ENCODE measurements around the gene SLAMF8.

- no peak for TF ChIP-seq POLR2A (IDR thresholded peaks at IDR 0.05; ENCODE audit: extremely low read depth, insufficient read length)
- no peak for TF ChIP-seq CTCF (IDR thresholded peaks at IDR 0.05; ENCODE audit: low read depth, low read length)
- no peak for TF ChIP-seq MYC (IDR thresholded peaks at IDR 0.05; ENCODE audit: low read depth, low read length)
Observed at GRCh38 chr1:159791461-159791860, 35.2 kb upstream of the SLAMF8 start.

Measured in NB4 (cell line).